ENCODE data around the gene HIF1AN. TPM values are rescaled to one million over a fixed set of nuclear protein-coding genes. Genes with fewer than 3 reads are reported as not detected.

Gene HIF1AN
- total RNA-seq, 1 donor from 2014 or later: 59.9 TPM

DNA sequence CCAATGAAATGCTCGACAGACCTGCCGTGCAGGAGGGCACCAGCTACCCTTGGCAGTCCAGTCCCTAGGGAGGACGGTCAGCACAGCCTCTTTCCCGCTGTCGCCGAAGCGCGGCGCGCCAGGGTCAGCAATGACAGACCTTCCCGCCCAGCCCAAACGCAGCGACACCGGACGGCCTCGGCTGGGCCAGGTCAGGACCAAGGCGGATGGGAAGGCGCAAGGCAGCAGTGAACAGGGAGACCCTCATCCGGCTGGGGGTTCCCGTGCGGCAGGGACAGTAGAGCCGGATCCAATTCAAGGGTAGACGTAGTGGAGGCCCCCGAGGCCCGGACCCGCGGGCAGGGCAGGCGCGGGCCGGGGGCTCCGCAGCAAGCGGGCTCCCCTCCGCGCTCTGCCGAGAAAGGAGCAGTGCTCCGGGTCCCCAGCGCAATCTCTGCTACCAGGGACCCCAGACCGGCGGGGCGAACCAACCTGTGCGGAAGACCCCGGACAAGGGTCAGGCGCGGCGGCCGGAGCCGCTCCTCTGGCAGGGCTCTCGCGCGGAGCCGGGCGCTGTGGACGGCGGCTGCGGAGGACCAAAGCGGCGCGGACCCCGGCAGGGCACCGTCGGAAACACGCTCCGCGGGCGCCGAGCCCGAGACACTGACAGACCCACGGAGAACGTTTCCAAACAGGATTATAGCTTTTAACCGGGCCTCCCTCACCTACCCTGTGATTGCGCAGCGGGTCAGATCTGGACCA lies 16.3 kb upstream of the HIF1AN start, which contains the start of gene SEC31B:
Gene SEC31B, minus strand, starts transcription at position 551 of the 741 bp plus-strand sequence. CDS start 2,909 bp downstream, outside the sequence.
- intact Hi-C loops (cut with micrococcal nuclease): loop anchor here (5.0 kb wide), 1 partner anchor 672 kb away; no protein-coding TSS in a partner anchor
- no peak within 1 kb of the TSS for H3K27ac Mint-ChIP-seq
- H3K9me3 Mint-ChIP-seq: no peaks in the 10 kb centered on the region
- peaks cover 9% of the 10 kb centered on the region for H3K4me1 Mint-ChIP-seq
- peaks cover 10% of the 10 kb centered on the region for H3K27me3 Mint-ChIP-seq
- TF ChIP-seq, protein P1, sequence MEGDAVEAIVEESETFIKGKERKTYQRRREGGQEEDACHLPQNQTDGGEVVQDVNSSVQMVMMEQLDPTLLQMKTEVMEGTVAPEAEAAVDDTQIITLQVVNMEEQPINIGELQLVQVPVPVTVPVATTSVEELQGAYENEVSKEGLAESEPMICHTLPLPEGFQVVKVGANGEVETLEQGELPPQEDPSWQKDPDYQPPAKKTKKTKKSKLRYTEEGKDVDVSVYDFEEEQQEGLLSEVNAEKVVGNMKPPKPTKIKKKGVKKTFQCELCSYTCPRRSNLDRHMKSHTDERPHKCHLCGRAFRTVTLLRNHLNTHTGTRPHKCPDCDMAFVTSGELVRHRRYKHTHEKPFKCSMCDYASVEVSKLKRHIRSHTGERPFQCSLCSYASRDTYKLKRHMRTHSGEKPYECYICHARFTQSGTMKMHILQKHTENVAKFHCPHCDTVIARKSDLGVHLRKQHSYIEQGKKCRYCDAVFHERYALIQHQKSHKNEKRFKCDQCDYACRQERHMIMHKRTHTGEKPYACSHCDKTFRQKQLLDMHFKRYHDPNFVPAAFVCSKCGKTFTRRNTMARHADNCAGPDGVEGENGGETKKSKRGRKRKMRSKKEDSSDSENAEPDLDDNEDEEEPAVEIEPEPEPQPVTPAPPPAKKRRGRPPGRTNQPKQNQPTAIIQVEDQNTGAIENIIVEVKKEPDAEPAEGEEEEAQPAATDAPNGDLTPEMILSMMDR (IDR thresholded peaks at IDR 0.05): no peak
- CTCF ChIA-PET: interaction anchor here (1.1 to 2.6 kb wide), 18 partner anchors 8 to 359 kb away, joined by 3 to 15 read pairs (median 5); partner anchors contain the start of genes HIF1AN, NDUFB8 and PKD2L1
- POLR2A ChIA-PET: no interaction called here
- peaks cover 34% of the 10 kb centered on the region for H3K36me3 Mint-ChIP-seq (ENCODE audit: low read depth)
- peak; percentile 21 for ATAC-seq (ENCODE audit: low read depth)
- H3K4me3 Mint-ChIP-seq: peak within 1 kb of the TSS; percentile 47
- DNase-seq: no peak

DNA sequence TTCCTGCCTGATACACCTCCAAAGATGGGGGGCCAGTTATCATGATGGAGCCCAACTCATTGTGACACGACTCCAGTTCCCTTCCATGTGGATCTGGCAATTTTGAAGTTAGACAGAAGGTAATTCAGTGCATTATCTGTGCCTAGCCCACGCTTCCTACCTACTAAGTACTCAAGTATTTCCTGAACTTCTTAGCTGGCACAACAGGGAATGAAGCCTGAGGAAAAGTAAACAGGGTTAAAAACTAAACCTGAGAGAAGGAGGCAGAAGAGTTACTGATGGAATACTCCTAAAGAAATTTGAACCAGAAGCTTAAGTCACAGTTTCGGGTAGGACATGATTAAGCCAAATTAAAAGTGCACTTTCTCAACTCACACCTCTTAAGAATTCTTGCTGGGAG lies 14.9 kb upstream of the HIF1AN start:
- H3K27me3 Mint-ChIP-seq: peaks cover 10% of the 10 kb centered on the region
- intact Hi-C loops (cut with micrococcal nuclease): no loop called here
- H3K27ac Mint-ChIP-seq: no peak overlapping the region
- H3K4me3 Mint-ChIP-seq: no peak overlapping the region
- no peak for DNase-seq
- no peak for ATAC-seq (ENCODE audit: low read depth)
- TF ChIP-seq, protein P1 (IDR thresholded peaks at IDR 0.05): no peak
- ChIA-PET POLR2A (no interaction called here), CTCF (interaction anchor here (0.6 to 2.0 kb wide), 3 partner anchors 9 to 38 kb away, joined by 3 to 4 read pairs (median 3); partner anchors contain the start of genes HIF1AN and NDUFB8)
- no peaks in the 10 kb centered on the region for H3K9me3 Mint-ChIP-seq
- peaks cover 42% of the 10 kb centered on the region for H3K36me3 Mint-ChIP-seq (ENCODE audit: low read depth)
- peaks cover 9% of the 10 kb centered on the region for H3K4me1 Mint-ChIP-seq

DNA sequence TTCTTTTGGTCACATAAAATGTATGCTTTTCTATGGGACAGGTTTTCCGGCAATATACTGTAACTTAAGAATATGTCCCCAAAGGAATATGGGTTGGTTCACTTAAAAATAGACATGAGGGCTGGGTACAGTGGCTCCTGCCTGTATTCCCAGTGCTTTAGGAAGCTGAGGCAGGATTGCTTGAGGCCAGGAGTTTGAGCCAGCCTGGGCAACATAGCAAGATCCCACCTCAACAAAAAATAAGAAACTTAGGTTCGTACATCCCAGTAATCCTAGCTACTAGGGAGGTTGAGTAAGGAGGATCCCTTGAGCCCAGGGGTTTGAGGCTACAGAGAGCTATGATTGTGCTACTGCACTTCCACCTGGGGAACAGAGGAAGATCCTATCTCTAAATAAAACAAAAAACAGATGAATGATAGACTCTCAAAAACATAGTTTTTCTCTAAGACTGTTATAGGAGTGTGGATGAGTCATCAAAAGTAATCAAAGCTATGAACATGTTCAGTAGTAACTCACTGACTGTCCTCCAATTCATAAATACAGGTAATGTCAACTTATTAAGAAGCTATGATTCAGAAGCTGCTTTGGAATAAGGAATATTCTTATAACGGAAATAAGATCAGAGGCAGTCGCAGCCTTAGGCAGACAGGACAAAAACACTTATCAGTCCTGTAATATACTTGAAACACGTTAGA lies 13.5 kb upstream of the HIF1AN start:
- no peaks in the 10 kb centered on the region for H3K9me3 Mint-ChIP-seq
- intact Hi-C loops (cut with micrococcal nuclease): no loop called here
- POLR2A ChIA-PET: no interaction called here
- TF ChIP-seq, protein P1 (IDR thresholded peaks at IDR 0.05): no peak
- no peak overlapping the region for H3K27ac Mint-ChIP-seq
- peaks cover 10% of the 10 kb centered on the region for H3K27me3 Mint-ChIP-seq
- peaks cover 10% of the 10 kb centered on the region for H3K4me1 Mint-ChIP-seq
- CTCF ChIA-PET: interaction anchor here (0.9 to 1.2 kb wide), 3 partner anchors 11 to 676 kb away, joined by 3 read pairs; no protein-coding TSS in a partner anchor
- peaks cover 48% of the 10 kb centered on the region for H3K36me3 Mint-ChIP-seq (ENCODE audit: low read depth)
- ATAC-seq (ENCODE audit: low read depth) (no peak), DNase-seq (no peak)
- H3K4me3 Mint-ChIP-seq: no peak overlapping the region

DNA sequence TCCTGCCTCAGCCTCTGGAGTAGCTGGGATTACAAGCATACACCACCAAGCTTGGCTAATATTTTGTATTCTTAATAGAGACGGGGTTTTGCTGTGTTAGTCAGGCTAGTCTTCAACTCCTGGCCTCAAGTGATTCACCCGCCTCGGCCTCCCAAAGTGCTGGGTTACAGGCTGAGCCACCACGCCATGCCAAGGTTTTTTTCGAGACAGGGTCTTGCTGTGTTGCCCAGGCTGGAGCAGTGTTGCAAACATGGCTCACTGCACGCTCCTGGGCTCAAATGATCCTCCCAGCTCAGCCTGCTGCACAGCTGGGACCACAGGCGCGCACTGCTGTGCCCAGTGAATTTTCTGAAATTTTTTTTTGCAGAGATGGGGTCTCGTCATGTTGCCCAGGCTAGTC lies 12.8 kb upstream of the HIF1AN start:
- DNase-seq (no peak), ATAC-seq (ENCODE audit: low read depth) (no peak)
- Mint-ChIP-seq H3K36me3 (ENCODE audit: low read depth) (peaks cover 48% of the 10 kb centered on the region), H3K27ac (no peak overlapping the region), H3K9me3 (no peaks in the 10 kb centered on the region), H3K4me1 (peaks cover 11% of the 10 kb centered on the region), H3K27me3 (peaks cover 10% of the 10 kb centered on the region), H3K4me3 (no peak overlapping the region)
- intact Hi-C loops (cut with micrococcal nuclease): no loop called here
- TF ChIP-seq, protein P1 (IDR thresholded peaks at IDR 0.05): no peak
- ChIA-PET POLR2A (no interaction called here), CTCF (interaction anchor here (1.0 kb wide), 1 partner anchor 41 kb away, joined by 3 read pairs; no protein-coding TSS in a partner anchor)

DNA sequence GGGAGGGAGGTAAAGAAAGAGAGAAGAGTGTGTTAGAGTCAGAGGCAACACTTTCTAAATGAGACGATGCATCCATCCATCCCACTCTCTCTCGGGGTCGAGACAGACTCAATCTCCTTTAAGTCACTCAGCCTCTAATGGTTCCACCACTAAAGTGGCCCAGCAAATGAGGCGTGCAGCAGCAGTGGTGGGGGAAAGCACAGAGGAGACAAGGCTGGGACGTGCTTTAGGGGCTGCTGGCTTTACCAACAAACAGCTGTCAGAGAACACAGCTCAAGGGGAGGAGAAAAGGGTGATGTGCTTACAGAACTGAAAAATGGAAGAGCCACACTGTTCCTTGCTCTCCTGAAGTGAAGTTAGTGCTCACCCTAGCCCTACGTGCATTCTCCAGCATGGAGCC lies 11.5 kb upstream of the HIF1AN start:
- Mint-ChIP-seq H3K36me3 (ENCODE audit: low read depth) (peaks cover 53% of the 10 kb centered on the region), H3K9me3 (no peaks in the 10 kb centered on the region), H3K4me1 (peaks cover 17% of the 10 kb centered on the region), H3K4me3 (no peak overlapping the region), H3K27me3 (peaks cover 2% of the 10 kb centered on the region), H3K27ac (no peak overlapping the region)
- ChIA-PET CTCF (no interaction called here), POLR2A (no interaction called here)
- intact Hi-C loops (cut with micrococcal nuclease): no loop called here
- no peak for ATAC-seq (ENCODE audit: low read depth)
- TF ChIP-seq, protein P1 (IDR thresholded peaks at IDR 0.05): no peak
- no peak for DNase-seq

Measured in activated B cell treated with CpG ODN at 0.5 μM for 24 hours (primary cell).